OCI-LY1 (cell line): ENCODE measurements around the gene PPP4R1.

Experiments used
- H2AFZ ChIP-seq: fragments of 200-600 bp; sonication (generic), shearing (Covaris generic); 2 replicates; pipeline ENCODE4 v1.6.0; 2014; ENCODE audit warnings: antibody characterized with exemption, mild to moderate bottlenecking, low read length
- H3F3A ChIP-seq: fragments of 200-600 bp; sonication (generic), shearing (Covaris generic); 2 replicates; pipeline ENCODE4 v1.6.0; 2014; ENCODE audit warnings: mild to moderate bottlenecking, antibody characterized with exemption, low read length, moderate library complexity; ENCODE audit not compliant: insufficient read depth
- H3K27ac ChIP-seq: fragments of 200-600 bp; sonication (generic); 2 replicates; pipeline ENCODE4 v1.5.1; 2014; ENCODE audit warnings: low read length, mixed run types, mild to moderate bottlenecking, low read depth; ENCODE audit not compliant: poor library complexity, severe bottlenecking
- H3K27me3 ChIP-seq: fragments of 200-600 bp; sonication (generic); 2 replicates; pipeline ENCODE4 v1.6.0; 2014; ENCODE audit warnings: antibody characterized with exemption, mild to moderate bottlenecking, low read length, moderate library complexity; ENCODE audit not compliant: insufficient read depth
- H3K36me3 ChIP-seq: fragments of 200-600 bp; sonication (generic); 2 replicates; pipeline ENCODE4 v1.6.1; 2014; ENCODE audit warnings: mild to moderate bottlenecking, antibody characterized with exemption, low read length, moderate library complexity, mixed read lengths; ENCODE audit not compliant: insufficient read depth
- H3K4me1 ChIP-seq: fragments of 200-600 bp; sonication (generic); 2 replicates; pipeline ENCODE4 v1.5.1; 2014; ENCODE audit warnings: mild to moderate bottlenecking, low read length, moderate library complexity; ENCODE audit not compliant: insufficient read depth, severe bottlenecking
- H3K4me2 ChIP-seq: fragments of 200-600 bp; sonication (generic), shearing (Covaris generic); 2 replicates; pipeline ENCODE4 v1.6.1; 2014; ENCODE audit warnings: low read length
- H3K4me3 ChIP-seq: fragments of 200-600 bp; sonication (generic); 2 replicates; pipeline ENCODE4 v1.5.1; 2014; ENCODE audit warnings: low read length, low read depth, mild to moderate bottlenecking, mixed read lengths; ENCODE audit not compliant: poor library complexity, severe bottlenecking
- H3K79me2 ChIP-seq: fragments of 200-600 bp; shearing (Covaris generic); 2 replicates; pipeline ENCODE4 v1.6.1; 2016; ENCODE audit warnings: mixed run types, low read length, mixed read lengths; ENCODE audit not compliant: insufficient read depth
- H3K9ac ChIP-seq: fragments of 200-600 bp; sonication (generic), shearing (Covaris generic); 2 replicates; pipeline ENCODE4 v1.6.1; 2014; ENCODE audit warnings: mild to moderate bottlenecking, low read length, mixed read lengths
- H3K9me2 ChIP-seq: fragments of 200-600 bp; sonication (generic), shearing (Covaris generic); 2 replicates; pipeline ENCODE4 v1.6.1; 2014; ENCODE audit warnings: low read depth, mild to moderate bottlenecking, low read length, mixed read lengths
- H3K9me3 ChIP-seq: fragments of 200-600 bp; shearing (Covaris generic); 2 replicates; pipeline ENCODE4 v1.6.1; 2014; ENCODE audit warnings: low read length, mixed read lengths
- H4K20me1 ChIP-seq: fragments of 200-600 bp; sonication (generic), shearing (Covaris generic); 2 replicates; pipeline ENCODE4 v1.6.0; 2016; ENCODE audit warnings: mild to moderate bottlenecking, low read length; ENCODE audit not compliant: insufficient read depth
- EZH2 ChIP-seq: fragments of 200-600 bp; sonication (generic), shearing (Covaris generic); IDR thresholded peaks from 2 replicates; pipeline ENCODE4 v1.8.0; 2017; ENCODE audit warnings: borderline replicate concordance, mixed run types, mild to moderate bottlenecking, antibody characterized with exemption, low read length, moderate library complexity, mixed read lengths
- TF ChIP-seq, protein P1 (sequence below): fragments of 200-600 bp; sonication (generic), shearing (Covaris generic); IDR thresholded peaks from 2 replicates; pipeline ENCODE4 v1.5.1; 2017; ENCODE audit warnings: mild to moderate bottlenecking, antibody characterized with exemption, low read length, moderate library complexity, mixed read lengths

The PPP4R1 gene

DNA sequence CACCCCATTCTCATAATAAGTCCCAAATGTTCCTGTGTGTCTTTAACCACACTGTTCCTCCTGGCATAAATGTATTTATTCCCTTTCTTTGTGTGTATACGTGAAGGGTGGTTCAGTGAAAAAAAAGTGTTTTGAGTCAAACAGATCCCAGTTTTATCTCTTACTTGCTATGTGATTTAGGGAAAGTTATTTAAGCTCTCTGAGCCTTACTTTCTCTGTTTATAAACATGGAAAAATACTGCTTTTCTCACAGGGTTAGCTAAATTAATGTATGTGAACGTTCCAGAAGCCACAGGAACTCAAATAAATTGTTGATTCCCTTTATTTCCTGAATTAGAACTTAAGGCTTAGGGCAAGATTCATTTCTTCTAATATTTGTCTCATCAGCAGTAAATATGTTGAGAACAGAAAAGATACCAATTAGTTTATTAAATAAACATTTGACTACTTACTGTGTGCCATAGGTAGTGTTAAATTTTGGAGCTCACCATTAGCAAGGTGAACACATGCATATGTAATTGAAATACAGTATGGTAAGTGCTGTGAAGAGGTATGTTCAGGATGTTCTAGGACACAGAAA lies 105.8 kb downstream of the PPP4R1 start:
- Histone ChIP-seq H3K36me3 (peaks cover 10% of the 10 kb centered on the region; the same call in 1 of the 2 replicates), H3K4me2 (no peak overlapping the region), H3K9me2 (no peaks in the 10 kb centered on the region), H3K9ac (no peak overlapping the region), H3K27ac (no peak overlapping the region), H3K9me3 (peaks cover 5% of the 10 kb centered on the region; the same call in 1 of the 2 replicates), H3K27me3 (no peaks in the 10 kb centered on the region), H3K4me3 (no peak overlapping the region), H3K79me2 (peaks cover 79% of the 10 kb centered on the region), H2AFZ (no peak overlapping the region), H3K4me1 (peaks cover 6% of the 10 kb centered on the region), H4K20me1 (no peaks in the 10 kb centered on the region), H3F3A (no peaks in the 10 kb centered on the region)
- TF ChIP-seq, protein P1, sequence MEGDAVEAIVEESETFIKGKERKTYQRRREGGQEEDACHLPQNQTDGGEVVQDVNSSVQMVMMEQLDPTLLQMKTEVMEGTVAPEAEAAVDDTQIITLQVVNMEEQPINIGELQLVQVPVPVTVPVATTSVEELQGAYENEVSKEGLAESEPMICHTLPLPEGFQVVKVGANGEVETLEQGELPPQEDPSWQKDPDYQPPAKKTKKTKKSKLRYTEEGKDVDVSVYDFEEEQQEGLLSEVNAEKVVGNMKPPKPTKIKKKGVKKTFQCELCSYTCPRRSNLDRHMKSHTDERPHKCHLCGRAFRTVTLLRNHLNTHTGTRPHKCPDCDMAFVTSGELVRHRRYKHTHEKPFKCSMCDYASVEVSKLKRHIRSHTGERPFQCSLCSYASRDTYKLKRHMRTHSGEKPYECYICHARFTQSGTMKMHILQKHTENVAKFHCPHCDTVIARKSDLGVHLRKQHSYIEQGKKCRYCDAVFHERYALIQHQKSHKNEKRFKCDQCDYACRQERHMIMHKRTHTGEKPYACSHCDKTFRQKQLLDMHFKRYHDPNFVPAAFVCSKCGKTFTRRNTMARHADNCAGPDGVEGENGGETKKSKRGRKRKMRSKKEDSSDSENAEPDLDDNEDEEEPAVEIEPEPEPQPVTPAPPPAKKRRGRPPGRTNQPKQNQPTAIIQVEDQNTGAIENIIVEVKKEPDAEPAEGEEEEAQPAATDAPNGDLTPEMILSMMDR: no peak
- no peak for TF ChIP-seq EZH2

DNA sequence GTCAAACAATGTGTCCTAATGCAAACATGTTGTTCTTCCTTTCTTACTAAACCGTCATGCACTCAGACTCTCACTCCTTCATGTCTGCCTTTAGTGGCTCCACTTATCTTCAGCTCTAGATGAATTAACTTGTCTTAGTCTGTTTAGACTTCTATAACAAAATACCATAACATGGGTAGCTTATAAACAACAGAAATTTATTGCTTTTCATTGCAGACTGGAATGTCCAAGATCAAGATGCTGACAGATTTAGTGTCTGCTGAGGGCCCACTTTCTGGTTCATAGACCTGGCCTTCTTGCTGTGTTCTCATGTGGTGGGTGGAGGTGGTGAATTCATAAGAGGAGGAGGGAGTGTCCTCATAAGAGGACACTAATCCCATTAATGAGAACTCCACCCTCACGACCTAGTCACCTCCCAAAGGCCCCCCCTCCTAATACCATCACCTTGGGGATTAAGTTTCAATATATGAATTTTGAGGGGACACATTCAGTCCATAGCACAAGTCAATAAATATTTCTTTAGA lies 106.7 kb downstream of the PPP4R1 start:
- Histone ChIP-seq H4K20me1 (no peaks in the 10 kb centered on the region), H3K27me3 (no peaks in the 10 kb centered on the region), H3K27ac (no peak overlapping the region), H3K36me3 (0 out of 2 replicates have a peak, but pooled peaks cover 4% of the 10 kb centered on the region), H3K9ac (no peak overlapping the region), H3K79me2 (peaks cover 81% of the 10 kb centered on the region), H3K9me2 (no peaks in the 10 kb centered on the region), H3F3A (no peaks in the 10 kb centered on the region), H3K4me2 (no peak overlapping the region), H3K4me3 (no peak overlapping the region), H3K9me3 (peaks cover 7% of the 10 kb centered on the region; the same call in 1 of the 2 replicates), H2AFZ (no peak overlapping the region), H3K4me1 (peaks cover 6% of the 10 kb centered on the region)
- TF ChIP-seq, protein P1: no peak
- TF ChIP-seq EZH2: no peak

DNA sequence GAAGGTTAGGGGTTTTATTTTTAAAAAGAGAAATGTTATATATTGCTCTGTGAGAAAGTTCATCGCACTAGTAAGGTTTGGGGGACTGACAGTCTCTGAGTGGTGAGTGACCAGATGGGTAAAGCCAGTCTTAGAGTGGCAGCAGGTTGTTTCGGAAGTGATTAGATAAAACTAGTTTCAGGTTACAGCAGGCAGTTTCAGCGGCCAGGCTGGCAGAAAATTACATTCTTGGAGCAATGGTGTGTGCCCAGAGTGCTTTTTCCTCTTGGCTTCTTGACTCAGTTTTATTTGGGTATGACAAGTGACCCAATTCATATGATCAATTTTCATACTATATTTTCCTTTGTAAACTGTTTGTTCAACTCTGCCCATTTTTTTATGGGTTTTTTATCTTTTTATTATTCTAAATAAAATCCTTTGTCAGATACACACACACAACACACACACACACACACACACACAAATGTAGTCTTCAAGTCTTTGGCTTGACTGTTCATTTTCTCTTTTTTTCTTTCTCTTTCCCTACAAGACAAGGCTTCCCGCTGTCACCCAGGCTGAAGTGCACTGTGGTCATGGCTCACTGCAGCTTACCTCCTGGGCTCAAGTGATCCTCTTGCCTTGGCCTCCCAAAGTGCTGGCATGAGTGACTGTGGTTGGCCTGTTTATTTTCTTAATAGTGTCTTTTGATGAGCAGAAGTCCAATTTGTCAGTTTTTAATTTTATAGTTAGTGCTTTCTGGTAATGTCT lies 108.1 kb downstream of the PPP4R1 start:
- Histone ChIP-seq H2AFZ (no peak overlapping the region), H3K4me1 (peaks cover 6% of the 10 kb centered on the region), H3F3A (no peaks in the 10 kb centered on the region), H3K27me3 (no peaks in the 10 kb centered on the region), H3K27ac (no peak overlapping the region), H4K20me1 (no peaks in the 10 kb centered on the region), H3K9me2 (no peaks in the 10 kb centered on the region), H3K4me2 (no peak overlapping the region), H3K36me3 (peaks cover 13% of the 10 kb centered on the region), H3K9ac (no peak overlapping the region), H3K79me2 (peaks cover 78% of the 10 kb centered on the region), H3K4me3 (no peak overlapping the region), H3K9me3 (peaks cover 7% of the 10 kb centered on the region; the same call in 1 of the 2 replicates)
- TF ChIP-seq, protein P1: no peak
- no peak for TF ChIP-seq EZH2
